ENCODE measurements around the gene ADAMTS12. TPM values are rescaled to one million over a fixed set of nuclear protein-coding genes. Genes with fewer than 3 reads are reported as not detected.

Gene ADAMTS12
- total and polyA plus RNA-seq, 2 experiments from 2014 or later = 9.1 to 17.1 TPM

DNA sequence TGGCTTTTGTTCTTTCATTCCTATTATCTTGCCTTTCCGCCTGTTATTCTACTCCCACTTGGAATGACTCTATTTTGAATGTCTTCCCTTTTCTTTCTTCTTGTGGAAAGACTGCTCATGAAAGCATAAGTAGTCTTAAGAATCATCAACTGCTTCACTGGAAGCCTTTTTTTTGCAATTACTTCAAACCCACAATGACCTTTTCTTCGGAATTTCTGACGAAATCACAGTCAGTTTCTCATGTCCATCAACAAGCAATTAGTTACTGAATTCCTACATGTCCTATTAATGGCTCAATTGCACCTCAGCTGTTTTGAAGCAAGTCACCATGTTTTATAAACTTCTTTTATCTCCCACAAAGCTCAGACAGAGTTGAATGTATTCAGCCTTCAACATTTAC lies 254.8 kb downstream of the ADAMTS12 start (continued):
- TF ChIP-seq, protein P1, sequence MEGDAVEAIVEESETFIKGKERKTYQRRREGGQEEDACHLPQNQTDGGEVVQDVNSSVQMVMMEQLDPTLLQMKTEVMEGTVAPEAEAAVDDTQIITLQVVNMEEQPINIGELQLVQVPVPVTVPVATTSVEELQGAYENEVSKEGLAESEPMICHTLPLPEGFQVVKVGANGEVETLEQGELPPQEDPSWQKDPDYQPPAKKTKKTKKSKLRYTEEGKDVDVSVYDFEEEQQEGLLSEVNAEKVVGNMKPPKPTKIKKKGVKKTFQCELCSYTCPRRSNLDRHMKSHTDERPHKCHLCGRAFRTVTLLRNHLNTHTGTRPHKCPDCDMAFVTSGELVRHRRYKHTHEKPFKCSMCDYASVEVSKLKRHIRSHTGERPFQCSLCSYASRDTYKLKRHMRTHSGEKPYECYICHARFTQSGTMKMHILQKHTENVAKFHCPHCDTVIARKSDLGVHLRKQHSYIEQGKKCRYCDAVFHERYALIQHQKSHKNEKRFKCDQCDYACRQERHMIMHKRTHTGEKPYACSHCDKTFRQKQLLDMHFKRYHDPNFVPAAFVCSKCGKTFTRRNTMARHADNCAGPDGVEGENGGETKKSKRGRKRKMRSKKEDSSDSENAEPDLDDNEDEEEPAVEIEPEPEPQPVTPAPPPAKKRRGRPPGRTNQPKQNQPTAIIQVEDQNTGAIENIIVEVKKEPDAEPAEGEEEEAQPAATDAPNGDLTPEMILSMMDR (conservative IDR thresholded peaks at IDR 0.05; ENCODE audit: low read depth in 2 of 2) = no peak

DNA sequence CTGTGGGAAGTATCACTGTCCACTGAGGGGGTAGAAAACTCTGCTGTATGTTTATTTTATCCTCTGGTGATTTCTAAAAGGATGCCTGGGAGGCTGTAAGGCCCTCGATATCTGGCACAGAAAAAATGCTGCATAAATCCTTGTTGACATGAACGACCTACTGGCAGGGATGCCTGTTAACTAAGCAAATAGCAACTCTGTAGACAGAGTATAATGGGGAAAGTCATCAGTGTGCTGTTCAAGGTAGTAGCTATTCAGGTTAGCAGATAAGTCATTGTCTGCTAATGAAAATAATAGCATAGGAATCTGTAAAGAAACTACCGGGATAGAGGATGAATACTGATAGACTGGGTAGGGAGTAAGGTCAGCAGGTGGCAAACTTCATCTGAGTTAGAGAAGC lies 256.2 kb downstream of the ADAMTS12 start:
- no peak overlapping the region for H3K4me3 Mint-ChIP-seq
- Histone ChIP-seq H4K20me1 (replicated peaks; ENCODE audit: insufficient read depth) (no peaks in the 10 kb centered on the region), H3K4me3 (no peak overlapping the region), H3K36me3 (ENCODE audit: insufficient read depth) (no peaks in the 10 kb centered on the region), H3F3A (replicated peaks; ENCODE audit: low read depth) (no peaks in the 10 kb centered on the region), H3K27ac (ENCODE audit: low read depth) (no peak overlapping the region), H3K4me2 (no peak overlapping the region), H3K9me2 (ENCODE audit: insufficient read depth) (no peaks in the 10 kb centered on the region), H2AFZ (no peak overlapping the region), H3K27me3 (ENCODE audit: insufficient read depth) (no peaks in the 10 kb centered on the region), H3K4me1 (ENCODE audit: insufficient read depth) (no peaks in the 10 kb centered on the region), H3K79me2 (replicated peaks; ENCODE audit: insufficient read depth) (no peaks in the 10 kb centered on the region)
- H3K4me1 Mint-ChIP-seq = no peaks in the 10 kb centered on the region; the same call in 1 of the 3 replicates
- DNase-seq (ENCODE audit: low spot score) (no peak), ATAC-seq (no peak)
- H3K36me3 Mint-ChIP-seq (ENCODE audit: low read depth) = no peaks in the 10 kb centered on the region; the same call in 2 of the 3 replicates
- no peak overlapping the region for H3K27ac Mint-ChIP-seq
- TF ChIP-seq, protein P1 (conservative IDR thresholded peaks at IDR 0.05; ENCODE audit: low read depth in 2 of 2) = peak in 1 of 2 experiments; percentile 19; a peak in 2 of 4 replicates
- TF ChIP-seq EZH2phosphoT487 (IDR thresholded peaks at IDR 0.05; ENCODE audit: unreplicated experiment) = no peak
- H3K27me3 Mint-ChIP-seq (ENCODE audit: insufficient read depth, low read depth, poor library complexity) = no peaks in the 10 kb centered on the region
- no peaks in the 10 kb centered on the region; the same call in 1 of the 3 replicates for H3K9me3 Mint-ChIP-seq

DNA sequence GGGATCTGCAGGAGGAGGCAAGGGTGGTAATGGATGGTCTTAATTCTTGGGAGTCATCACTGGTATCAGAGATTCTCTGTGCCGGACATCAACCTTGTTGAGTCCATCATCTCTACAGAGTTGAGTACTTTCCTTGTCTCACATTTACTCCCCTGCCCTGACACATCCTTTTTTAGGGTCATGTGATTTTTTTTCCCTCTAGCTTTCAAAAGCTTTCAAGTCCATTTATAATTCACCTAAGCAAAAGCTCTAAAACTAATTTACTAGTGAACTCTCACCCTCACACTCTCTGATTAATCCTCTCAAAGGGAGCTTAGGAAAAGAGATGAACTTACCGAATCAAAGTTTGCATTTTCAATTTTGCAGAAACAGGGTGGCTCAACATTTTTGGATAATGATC lies 258.1 kb downstream of the ADAMTS12 start:
- DNase-seq (ENCODE audit: low spot score) (no peak), ATAC-seq (no peak)
- H3K27ac ChIP-seq (ENCODE audit: low read depth) = no peak overlapping the region
- H3K27me3 ChIP-seq (ENCODE audit: insufficient read depth) = no peaks in the 10 kb centered on the region
- no peaks in the 10 kb centered on the region for H3K27me3 Mint-ChIP-seq (ENCODE audit: insufficient read depth, low read depth, poor library complexity)
- H3K36me3 ChIP-seq (ENCODE audit: insufficient read depth) = no peaks in the 10 kb centered on the region
- H2AFZ ChIP-seq = no peak overlapping the region
- H3K79me2 ChIP-seq (replicated peaks; ENCODE audit: insufficient read depth) = no peaks in the 10 kb centered on the region
- H3K4me3 Mint-ChIP-seq = no peak overlapping the region
- no peaks in the 10 kb centered on the region for H3F3A ChIP-seq (replicated peaks; ENCODE audit: low read depth)
- peaks cover 5% of the 10 kb centered on the region; the same call in 2 of the 3 replicates for H3K4me1 Mint-ChIP-seq
- H3K9me2 ChIP-seq (ENCODE audit: insufficient read depth) = no peaks in the 10 kb centered on the region
- no peak overlapping the region for H3K4me2 ChIP-seq
- no peaks in the 10 kb centered on the region for H4K20me1 ChIP-seq (replicated peaks; ENCODE audit: insufficient read depth)
- H3K27ac Mint-ChIP-seq = no peak overlapping the region
- H3K4me3 ChIP-seq = no peak overlapping the region
- no peaks in the 10 kb centered on the region; the same call in 1 of the 3 replicates for H3K9me3 Mint-ChIP-seq
- no peaks in the 10 kb centered on the region for H3K4me1 ChIP-seq (ENCODE audit: insufficient read depth)
- no peaks in the 10 kb centered on the region; the same call in 2 of the 3 replicates for H3K36me3 Mint-ChIP-seq (ENCODE audit: low read depth)
- TF ChIP-seq, protein P2, sequence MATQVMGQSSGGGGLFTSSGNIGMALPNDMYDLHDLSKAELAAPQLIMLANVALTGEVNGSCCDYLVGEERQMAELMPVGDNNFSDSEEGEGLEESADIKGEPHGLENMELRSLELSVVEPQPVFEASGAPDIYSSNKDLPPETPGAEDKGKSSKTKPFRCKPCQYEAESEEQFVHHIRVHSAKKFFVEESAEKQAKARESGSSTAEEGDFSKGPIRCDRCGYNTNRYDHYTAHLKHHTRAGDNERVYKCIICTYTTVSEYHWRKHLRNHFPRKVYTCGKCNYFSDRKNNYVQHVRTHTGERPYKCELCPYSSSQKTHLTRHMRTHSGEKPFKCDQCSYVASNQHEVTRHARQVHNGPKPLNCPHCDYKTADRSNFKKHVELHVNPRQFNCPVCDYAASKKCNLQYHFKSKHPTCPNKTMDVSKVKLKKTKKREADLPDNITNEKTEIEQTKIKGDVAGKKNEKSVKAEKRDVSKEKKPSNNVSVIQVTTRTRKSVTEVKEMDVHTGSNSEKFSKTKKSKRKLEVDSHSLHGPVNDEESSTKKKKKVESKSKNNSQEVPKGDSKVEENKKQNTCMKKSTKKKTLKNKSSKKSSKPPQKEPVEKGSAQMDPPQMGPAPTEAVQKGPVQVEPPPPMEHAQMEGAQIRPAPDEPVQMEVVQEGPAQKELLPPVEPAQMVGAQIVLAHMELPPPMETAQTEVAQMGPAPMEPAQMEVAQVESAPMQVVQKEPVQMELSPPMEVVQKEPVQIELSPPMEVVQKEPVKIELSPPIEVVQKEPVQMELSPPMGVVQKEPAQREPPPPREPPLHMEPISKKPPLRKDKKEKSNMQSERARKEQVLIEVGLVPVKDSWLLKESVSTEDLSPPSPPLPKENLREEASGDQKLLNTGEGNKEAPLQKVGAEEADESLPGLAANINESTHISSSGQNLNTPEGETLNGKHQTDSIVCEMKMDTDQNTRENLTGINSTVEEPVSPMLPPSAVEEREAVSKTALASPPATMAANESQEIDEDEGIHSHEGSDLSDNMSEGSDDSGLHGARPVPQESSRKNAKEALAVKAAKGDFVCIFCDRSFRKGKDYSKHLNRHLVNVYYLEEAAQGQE (IDR thresholded peaks at IDR 0.05; ENCODE audit: unreplicated experiment) = no peak
- TF ChIP-seq EZH2 (IDR thresholded peaks at IDR 0.05; ENCODE audit: low read depth, unreplicated experiment) = no peak
- TF ChIP-seq, protein P3, sequence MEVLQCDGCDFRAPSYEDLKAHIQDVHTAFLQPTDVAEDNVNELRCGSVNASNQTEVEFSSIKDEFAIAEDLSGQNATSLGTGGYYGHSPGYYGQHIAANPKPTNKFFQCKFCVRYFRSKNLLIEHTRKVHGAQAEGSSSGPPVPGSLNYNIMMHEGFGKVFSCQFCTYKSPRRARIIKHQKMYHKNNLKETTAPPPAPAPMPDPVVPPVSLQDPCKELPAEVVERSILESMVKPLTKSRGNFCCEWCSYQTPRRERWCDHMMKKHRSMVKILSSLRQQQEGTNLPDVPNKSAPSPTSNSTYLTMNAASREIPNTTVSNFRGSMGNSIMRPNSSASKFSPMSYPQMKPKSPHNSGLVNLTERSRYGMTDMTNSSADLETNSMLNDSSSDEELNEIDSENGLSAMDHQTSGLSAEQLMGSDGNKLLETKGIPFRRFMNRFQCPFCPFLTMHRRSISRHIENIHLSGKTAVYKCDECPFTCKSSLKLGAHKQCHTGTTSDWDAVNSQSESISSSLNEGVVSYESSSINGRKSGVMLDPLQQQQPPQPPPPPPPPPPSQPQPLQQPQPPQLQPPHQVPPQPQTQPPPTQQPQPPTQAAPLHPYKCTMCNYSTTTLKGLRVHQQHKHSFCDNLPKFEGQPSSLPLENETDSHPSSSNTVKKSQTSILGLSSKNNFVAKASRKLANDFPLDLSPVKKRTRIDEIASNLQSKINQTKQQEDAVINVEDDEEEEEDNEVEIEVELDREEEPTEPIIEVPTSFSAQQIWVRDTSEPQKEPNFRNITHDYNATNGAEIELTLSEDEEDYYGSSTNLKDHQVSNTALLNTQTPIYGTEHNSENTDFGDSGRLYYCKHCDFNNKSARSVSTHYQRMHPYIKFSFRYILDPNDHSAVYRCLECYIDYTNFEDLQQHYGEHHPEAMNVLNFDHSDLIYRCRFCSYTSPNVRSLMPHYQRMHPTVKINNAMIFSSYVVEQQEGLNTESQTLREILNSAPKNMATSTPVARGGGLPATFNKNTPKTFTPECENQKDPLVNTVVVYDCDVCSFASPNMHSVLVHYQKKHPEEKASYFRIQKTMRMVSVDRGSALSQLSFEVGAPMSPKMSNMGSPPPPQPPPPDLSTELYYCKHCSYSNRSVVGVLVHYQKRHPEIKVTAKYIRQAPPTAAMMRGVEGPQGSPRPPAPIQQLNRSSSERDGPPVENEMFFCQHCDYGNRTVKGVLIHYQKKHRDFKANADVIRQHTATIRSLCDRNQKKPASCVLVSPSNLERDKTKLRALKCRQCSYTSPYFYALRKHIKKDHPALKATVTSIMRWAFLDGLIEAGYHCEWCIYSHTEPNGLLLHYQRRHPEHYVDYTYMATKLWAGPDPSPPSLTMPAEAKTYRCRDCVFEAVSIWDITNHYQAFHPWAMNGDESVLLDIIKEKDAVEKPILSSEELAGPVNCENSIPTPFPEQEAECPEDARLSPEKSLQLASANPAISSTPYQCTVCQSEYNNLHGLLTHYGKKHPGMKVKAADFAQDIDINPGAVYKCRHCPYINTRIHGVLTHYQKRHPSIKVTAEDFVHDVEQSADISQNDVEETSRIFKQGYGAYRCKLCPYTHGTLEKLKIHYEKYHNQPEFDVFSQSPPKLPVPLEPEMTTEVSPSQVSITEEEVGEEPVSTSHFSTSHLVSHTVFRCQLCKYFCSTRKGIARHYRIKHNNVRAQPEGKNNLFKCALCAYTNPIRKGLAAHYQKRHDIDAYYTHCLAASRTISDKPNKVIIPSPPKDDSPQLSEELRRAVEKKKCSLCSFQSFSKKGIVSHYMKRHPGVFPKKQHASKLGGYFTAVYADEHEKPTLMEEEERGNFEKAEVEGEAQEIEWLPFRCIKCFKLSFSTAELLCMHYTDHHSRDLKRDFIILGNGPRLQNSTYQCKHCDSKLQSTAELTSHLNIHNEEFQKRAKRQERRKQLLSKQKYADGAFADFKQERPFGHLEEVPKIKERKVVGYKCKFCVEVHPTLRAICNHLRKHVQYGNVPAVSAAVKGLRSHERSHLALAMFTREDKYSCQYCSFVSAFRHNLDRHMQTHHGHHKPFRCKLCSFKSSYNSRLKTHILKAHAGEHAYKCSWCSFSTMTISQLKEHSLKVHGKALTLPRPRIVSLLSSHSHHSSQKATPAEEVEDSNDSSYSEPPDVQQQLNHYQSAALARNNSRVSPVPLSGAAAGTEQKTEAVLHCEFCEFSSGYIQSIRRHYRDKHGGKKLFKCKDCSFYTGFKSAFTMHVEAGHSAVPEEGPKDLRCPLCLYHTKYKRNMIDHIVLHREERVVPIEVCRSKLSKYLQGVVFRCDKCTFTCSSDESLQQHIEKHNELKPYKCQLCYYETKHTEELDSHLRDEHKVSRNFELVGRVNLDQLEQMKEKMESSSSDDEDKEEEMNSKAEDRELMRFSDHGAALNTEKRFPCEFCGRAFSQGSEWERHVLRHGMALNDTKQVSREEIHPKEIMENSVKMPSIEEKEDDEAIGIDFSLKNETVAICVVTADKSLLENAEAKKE (CRISPR knock-in tag; IDR thresholded peaks at IDR 0.05) = no peak

Data from GM23338 (cell line).